Muscle of back (tissue), 11 donors: Measurements from ENCODE around the gene CTR9. TPM values are rescaled to one million over a fixed set of nuclear protein-coding genes. Genes with fewer than 3 reads are reported as not detected.
A peak's percentile ranks its signal among the peaks of the same experiment; 100 is the strongest.

ENCODE experiments used
- DNase-seq, 3 donors: peaks; one replicate each; pipeline versions ENCODE4 v3.0.0 to v3.0.0-alpha.2; 2013
- polyA plus RNA-seq, 10 donors: library from polyadenylated mRNA; unstranded; fragments of 120-200 nt; gene quantifications; one replicate each; pipeline ENCODE4 v1.2.1, GENCODE V29; 2013; ENCODE audit not compliant: insufficient read length in 10 of 10

CTR9 gene
- polyA plus RNA-seq, 10 donors, result 25.0 to 35.8 (median 31.8) TPM

GRCh38 chr11:10735481-10736475, 15.3 kb upstream of the CTR9 start:
- peak; percentile 92 to 97 (median 95) for DNase-seq

- no peak for DNase-seq
Observed at GRCh38 chr11:10742460-10743208, 8.4 kb upstream of the CTR9 start.

- no peak for DNase-seq
Observed at GRCh38 chr11:10743354-10744000, 7.6 kb upstream of the CTR9 start.

GRCh38 chr11:10744206-10744605, 6.8 kb upstream of the CTR9 start:
- no peak for DNase-seq

GRCh38 chr11:10746871-10747270, 4.2 kb upstream of the CTR9 start:
- DNase-seq, result no peak

- DNase-seq, result no peak
Observed at GRCh38 chr11:10747733-10748132, 3.3 kb upstream of the CTR9 start.

GRCh38 chr11:10749476-10749875, 1.6 kb upstream of the CTR9 start:
- no peak for DNase-seq

GRCh38 chr11:10751581-10751940, 515 bp downstream of the CTR9 start:
- DNase-seq, result no peak

GRCh38 chr11:10752061-10752460, 1.0 kb downstream of the CTR9 start:
- no peak for DNase-seq

- DNase-seq, result no peak
Observed at GRCh38 chr11:10752486-10752885, 1.4 kb downstream of the CTR9 start.

- no peak for DNase-seq
Observed at GRCh38 chr11:10758957-10759356, 7.9 kb downstream of the CTR9 start.

- DNase-seq, result no peak
Observed at GRCh38 chr11:10761085-10761698, 10.1 kb downstream of the CTR9 start.

GRCh38 chr11:10762185-10762584, 11.1 kb downstream of the CTR9 start:
- DNase-seq, result no peak

GRCh38 chr11:10762913-10763421, 11.9 kb downstream of the CTR9 start:
- no peak for DNase-seq

- no peak for DNase-seq
Observed at GRCh38 chr11:10763766-10764165, 12.7 kb downstream of the CTR9 start.

- DNase-seq, result no peak
Observed at GRCh38 chr11:10764412-10764811, 13.4 kb downstream of the CTR9 start.

GRCh38 chr11:10770626-10771254, 19.7 kb downstream of the CTR9 start:
- DNase-seq, result peak in 1 of 3 donors; percentile 56

- no peak for DNase-seq
Observed at GRCh38 chr11:10771457-10771856, 20.4 kb downstream of the CTR9 start.

- DNase-seq, result no peak
Observed at GRCh38 chr11:10774811-10775210, 23.8 kb downstream of the CTR9 start.

GRCh38 chr11:10777393-10777793, 26.3 kb downstream of the CTR9 start:
- DNase-seq, result no peak

GRCh38 chr11:10777806-10778205, 26.8 kb downstream of the CTR9 start:
- DNase-seq, result no peak
